Duodenal mucosa (tissue), 2 donors: ENCODE measurements around the gene GIGYF1.
"Not testable (repeated sequence)": the region's sequence is repeated elsewhere in the genome, so short reads cannot be mapped to it uniquely, and the experiment has no call there.

Experiments
- H3K27ac ChIP-seq: one replicate; pipeline ENCODE4 v1.7.0; 2013; ENCODE audit warnings: low read depth, low read length
- H3K27me3 ChIP-seq, 2 donors: one replicate each; pipeline ENCODE4 v1.7.0; 2013; ENCODE audit warnings: low read length in 2 of 2, control low read depth in 1 of 2; ENCODE audit not compliant: insufficient read depth in 2 of 2, control insufficient read depth in 1 of 2
- H3K36me3 ChIP-seq, 2 donors: one replicate each; pipeline ENCODE4 v1.7.0; 2013; ENCODE audit warnings: low read length in 2 of 2, control low read depth in 1 of 2; ENCODE audit not compliant: insufficient read depth in 2 of 2, control insufficient read depth in 1 of 2
- H3K4me1 ChIP-seq, 2 donors: one replicate each; pipeline ENCODE4 v1.7.0; 2013; ENCODE audit warnings: low read length in 2 of 2, control low read depth in 1 of 2; ENCODE audit not compliant: insufficient read depth in 2 of 2, control insufficient read depth in 1 of 2
- H3K4me3 ChIP-seq, 2 donors: one replicate each; pipeline ENCODE4 v1.7.0; 2013; ENCODE audit warnings: low read length in 2 of 2, low read depth in 1 of 2
- H3K9ac ChIP-seq, 2 donors: one replicate each; pipeline ENCODE4 v1.7.0; 2013; ENCODE audit warnings: low read length in 2 of 2, low read depth in 1 of 2
- H3K9me3 ChIP-seq, 2 donors: one replicate each; pipeline ENCODE4 v1.7.0; 2013; ENCODE audit warnings: low read length in 2 of 2, control low read depth in 1 of 2; ENCODE audit not compliant: control insufficient read depth in 1 of 2

The GIGYF1 gene

DNA sequence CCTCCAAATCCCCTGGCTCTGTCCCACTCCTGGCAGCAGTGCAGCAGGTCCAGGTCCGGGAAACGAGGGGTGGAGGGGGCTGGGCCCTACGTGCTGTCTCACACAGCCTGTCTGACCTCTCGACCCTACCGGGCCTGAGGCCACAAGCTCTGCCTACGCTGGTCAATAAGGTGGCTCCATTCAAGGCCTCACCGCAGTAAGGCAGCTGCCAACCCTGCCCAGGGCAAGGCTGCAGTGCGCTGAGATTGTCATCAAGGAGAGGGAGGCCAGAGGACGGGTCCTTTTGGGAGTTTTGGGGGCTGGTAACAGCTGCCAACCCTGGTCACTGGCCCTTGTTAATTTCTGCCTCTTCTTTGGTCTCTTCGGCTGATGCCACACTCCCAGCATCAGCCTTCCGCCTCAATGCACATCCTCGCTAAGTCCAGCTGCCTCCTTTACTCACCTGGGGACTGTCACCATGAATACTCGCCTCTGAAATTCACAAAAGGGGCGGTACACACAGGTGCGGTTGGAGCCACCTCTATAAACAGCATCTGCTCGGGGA lies 29.8 kb upstream of the GIGYF1 start:
- no peak overlapping the region for H3K9ac ChIP-seq

DNA sequence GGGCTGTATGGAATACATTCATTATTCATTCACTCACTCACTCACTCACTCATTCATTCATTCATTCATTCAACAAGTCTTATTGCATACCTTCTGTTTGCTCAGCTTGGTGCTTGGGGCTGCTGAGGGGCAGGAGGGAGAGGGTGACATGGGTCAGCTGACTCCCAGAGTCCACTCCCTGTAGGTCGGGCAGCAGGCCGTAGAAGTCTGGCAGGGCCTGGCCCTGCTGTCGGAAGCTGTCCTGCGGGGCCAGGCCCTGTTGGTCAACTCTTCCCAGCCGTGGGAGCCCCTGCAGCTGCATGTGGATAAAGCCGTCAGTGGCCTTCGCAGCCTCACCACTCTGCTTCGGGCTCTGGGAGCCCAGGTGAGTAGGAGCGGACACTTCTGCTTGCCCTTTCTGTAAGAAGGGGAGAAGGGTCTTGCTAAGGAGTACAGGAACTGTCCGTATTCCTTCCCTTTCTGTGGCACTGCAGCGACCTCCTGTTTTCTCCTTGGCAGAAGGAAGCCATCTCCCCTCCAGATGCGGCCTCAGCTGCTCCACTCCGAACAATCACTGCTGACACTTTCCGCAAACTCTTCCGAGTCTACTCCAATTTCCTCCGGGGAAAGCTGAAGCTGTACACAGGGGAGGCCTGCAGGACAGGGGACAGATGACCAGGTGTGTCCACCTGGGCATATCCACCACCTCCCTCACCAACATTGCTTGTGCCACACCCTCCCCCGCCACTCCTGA lies 28.6 kb upstream of the GIGYF1 start:
- no peak overlapping the region for H3K4me3 ChIP-seq
- H3K9me3 ChIP-seq: no peaks in the 10 kb centered on the region
- H3K9ac ChIP-seq: no peak overlapping the region
- peaks cover 23 to 31% of the 10 kb centered on the region in 2 donors for H3K27me3 ChIP-seq
- no peak overlapping the region for H3K27ac ChIP-seq
- no peaks in the 10 kb centered on the region for H3K4me1 ChIP-seq
- H3K36me3 ChIP-seq: no peaks in the 10 kb centered on the region

More for the DNA sequence above, 29.8 kb upstream of the GIGYF1 start:
- Histone ChIP-seq H3K4me3 (no peak overlapping the region), H3K36me3 (no peaks in the 10 kb centered on the region), H3K4me1 (no peaks in the 10 kb centered on the region), H3K9me3 (no peaks in the 10 kb centered on the region), H3K27me3 (peaks cover 23 to 31% of the 10 kb centered on the region in 2 donors), H3K27ac (no peak overlapping the region)

DNA sequence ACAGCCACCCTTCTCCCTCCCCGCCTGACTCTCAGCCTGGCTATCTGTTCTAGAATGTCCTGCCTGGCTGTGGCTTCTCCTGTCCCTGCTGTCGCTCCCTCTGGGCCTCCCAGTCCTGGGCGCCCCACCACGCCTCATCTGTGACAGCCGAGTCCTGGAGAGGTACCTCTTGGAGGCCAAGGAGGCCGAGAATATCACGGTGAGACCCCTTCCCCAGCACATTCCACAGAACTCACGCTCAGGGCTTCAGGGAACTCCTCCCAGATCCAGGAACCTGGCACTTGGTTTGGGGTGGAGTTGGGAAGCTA lies 27.4 kb upstream of the GIGYF1 start:
- no peak overlapping the region for H3K9ac ChIP-seq
- H3K27me3 ChIP-seq: peaks cover 23 to 27% of the 10 kb centered on the region in 2 donors

DNA sequence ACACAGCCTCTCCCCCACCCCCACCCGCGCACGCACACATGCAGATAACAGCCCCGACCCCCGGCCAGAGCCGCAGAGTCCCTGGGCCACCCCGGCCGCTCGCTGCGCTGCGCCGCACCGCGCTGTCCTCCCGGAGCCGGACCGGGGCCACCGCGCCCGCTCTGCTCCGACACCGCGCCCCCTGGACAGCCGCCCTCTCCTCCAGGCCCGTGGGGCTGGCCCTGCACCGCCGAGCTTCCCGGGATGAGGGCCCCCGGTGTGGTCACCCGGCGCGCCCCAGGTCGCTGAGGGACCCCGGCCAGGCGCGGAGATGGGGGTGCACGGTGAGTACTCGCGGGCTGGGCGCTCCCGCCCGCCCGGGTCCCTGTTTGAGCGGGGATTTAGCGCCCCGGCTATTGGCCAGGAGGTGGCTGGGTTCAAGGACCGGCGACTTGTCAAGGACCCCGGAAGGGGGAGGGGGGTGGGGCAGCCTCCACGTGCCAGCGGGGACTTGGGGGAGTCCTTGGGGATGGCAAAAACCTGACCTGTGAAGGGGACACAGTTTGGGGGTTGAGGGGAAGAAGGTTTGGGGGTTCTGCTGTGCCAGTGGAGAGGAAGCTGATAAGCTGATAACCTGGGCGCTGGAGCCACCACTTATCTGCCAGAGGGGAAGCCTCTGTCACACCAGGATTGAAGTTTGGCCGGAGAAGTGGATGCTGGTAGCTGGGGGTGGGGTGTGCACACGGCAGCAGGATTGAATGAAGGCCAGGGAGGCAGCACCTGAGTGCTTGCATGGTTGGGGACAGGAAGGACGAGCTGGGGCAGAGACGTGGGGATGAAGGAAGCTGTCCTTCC lies 26.8 kb upstream of the GIGYF1 start:
- Histone ChIP-seq H3K9ac (no peak overlapping the region), H3K36me3 (no peaks in the 10 kb centered on the region), H3K9me3 (no peaks in the 10 kb centered on the region), H3K27ac (no peak overlapping the region), H3K27me3 (peaks cover 23 to 26% of the 10 kb centered on the region in 2 donors), H3K4me1 (no peaks in the 10 kb centered on the region), H3K4me3 (no peak overlapping the region)

More for the DNA sequence above, 27.4 kb upstream of the GIGYF1 start:
- Histone ChIP-seq H3K4me3 (no peak overlapping the region), H3K9me3 (no peaks in the 10 kb centered on the region), H3K4me1 (no peaks in the 10 kb centered on the region), H3K27ac (no peak overlapping the region), H3K36me3 (no peaks in the 10 kb centered on the region)

DNA sequence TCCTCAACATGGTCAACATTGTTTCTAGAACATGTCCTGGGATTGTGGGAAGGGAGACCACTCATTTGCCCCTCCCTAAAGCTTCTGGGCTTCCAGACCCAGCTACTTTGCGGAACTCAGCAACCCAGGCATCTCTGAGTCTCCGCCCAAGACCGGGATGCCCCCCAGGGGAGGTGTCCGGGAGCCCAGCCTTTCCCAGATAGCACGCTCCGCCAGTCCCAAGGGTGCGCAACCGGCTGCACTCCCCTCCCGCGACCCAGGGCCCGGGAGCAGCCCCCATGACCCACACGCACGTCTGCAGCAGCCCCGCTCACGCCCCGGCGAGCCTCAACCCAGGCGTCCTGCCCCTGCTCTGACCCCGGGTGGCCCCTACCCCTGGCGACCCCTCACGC lies 26.2 kb upstream of the GIGYF1 start, which contains the start of gene EPO:
TSS of gene EPO (plus strand) at position 190 of the 392 bp plus-strand sequence. CDS start 513 bp downstream, outside the sequence.
- Histone ChIP-seq H3K27ac (no peak within 1 kb of the TSS), H3K4me1 (no peaks in the 10 kb centered on the region), H3K9me3 (no peaks in the 10 kb centered on the region), H3K27me3 (peaks cover 23% of the 10 kb centered on the region in 2 donors), H3K4me3 (no peak within 1 kb of the TSS), H3K36me3 (no peaks in the 10 kb centered on the region), H3K9ac (no peak within 1 kb of the TSS)

DNA sequence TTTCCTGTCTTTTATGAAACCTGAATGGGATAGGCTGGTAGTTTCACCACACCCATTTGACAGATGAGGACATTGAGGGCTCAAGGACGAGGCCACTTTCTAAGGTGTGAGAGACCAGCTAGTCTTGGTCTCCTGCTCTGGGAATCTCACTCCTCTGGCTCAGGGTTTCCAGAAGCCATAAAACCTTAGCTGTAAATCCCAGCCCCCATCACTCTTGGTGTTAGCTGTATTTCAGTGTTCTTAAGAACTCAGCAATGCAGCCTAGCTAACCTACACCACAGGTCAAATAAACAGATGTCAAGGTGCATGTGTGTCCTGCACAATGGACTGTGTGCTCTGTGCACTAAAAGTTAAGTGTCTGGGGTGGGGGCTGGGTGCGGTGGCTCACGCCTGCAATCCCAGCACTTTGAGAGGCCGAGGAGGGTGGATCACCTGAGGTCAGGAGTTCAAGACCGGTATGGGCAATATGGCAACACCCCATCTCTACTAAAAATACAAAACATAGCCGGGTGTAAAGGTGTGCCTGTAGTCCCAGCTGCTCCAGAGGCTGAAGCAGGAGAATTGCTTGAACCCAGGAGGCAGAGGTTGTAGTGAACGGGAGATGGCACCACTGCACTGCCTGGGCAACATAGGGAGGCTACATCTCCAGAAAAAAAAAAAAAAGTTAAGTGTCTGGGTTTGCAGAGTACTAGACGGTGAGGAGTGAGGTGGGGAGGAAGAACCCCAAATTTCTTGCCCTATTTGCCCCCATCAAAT lies 25.7 kb upstream of the GIGYF1 start:
- no peak overlapping the region for H3K9ac ChIP-seq
- H3K27me3 ChIP-seq: peaks cover 23% of the 10 kb centered on the region in 2 donors
- H3K4me3 ChIP-seq: no peak overlapping the region
- H3K27ac ChIP-seq: no peak overlapping the region
- H3K36me3 ChIP-seq: no peaks in the 10 kb centered on the region
- no peaks in the 10 kb centered on the region for H3K4me1 ChIP-seq
- no peaks in the 10 kb centered on the region for H3K9me3 ChIP-seq

DNA sequence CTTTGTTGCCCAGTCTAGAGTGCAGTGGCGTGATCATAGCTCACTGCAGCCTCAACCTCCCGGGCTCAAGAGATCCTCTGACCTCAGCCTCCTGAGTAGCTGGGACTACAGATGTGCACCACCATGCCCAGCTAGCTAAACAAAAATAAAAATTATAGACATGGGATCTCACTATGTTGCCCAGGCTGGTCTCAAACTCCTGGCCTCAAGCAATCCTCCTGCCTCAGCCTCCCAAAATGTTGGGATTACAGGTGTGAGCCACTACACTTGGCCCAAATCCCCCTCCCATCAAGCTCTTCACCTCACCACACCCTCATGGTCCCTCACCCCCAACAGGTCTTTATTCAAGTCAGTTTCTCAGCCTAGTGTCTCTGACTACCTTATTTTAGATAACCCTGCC lies 23.0 kb upstream of the GIGYF1 start:
- not testable (repeated sequence) for H3K4me3 ChIP-seq, H3K9ac ChIP-seq, H3K27ac ChIP-seq, H3K4me1 ChIP-seq, H3K9me3 ChIP-seq, H3K36me3 ChIP-seq
- peaks cover 19 to 22% of the 10 kb centered on the region in 2 donors for H3K27me3 ChIP-seq

DNA sequence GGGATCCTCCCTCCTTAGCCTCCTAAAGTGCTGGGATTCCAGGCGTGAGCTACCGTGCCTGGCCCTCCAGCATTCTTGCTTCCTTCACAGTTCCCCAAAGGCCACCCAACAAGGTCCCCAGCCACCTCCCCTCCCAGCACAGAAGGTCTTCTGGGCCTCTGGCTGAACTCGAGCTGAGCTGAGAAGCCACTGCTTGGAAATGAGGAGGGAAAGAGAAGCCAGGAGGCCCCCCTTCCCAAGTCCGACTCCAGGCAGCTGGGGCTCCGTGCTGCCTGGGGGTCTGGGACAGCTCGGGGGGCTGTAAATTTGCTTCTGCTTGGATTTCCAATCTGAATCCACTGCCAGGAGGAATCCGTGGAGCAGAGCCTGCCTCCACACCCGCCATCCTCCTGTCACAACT lies 20.7 kb upstream of the GIGYF1 start:
- Histone ChIP-seq H3K27me3 (peaks cover 2% of the 10 kb centered on the region in 2 donors), H3K9ac (no peak overlapping the region), H3K4me1 (no peaks in the 10 kb centered on the region), H3K27ac (no peak overlapping the region), H3K36me3 (no peaks in the 10 kb centered on the region), H3K9me3 (no peaks in the 10 kb centered on the region), H3K4me3 (no peak overlapping the region)

DNA sequence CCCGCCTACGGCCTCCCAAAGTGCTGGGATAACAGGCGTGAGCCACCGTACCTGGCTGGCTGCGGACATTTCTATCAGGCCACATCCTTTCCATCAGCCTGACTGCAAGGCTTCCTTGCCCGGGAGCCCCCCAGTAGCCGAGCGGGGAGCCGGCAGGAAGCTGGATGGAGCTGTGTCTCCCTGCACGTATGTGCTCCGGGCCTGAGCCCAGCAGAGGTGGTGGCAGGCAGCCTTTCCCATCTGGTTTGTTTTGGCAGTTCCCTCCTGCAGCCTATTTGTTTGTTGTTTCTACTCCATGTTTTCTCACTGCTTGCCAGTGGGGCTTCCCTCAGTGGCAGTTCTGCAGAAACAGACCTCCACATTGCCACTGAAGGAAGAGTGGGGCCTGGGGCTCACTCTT lies 17.3 kb upstream of the GIGYF1 start:
- Histone ChIP-seq H3K36me3 (no peaks in the 10 kb centered on the region), H3K9me3 (no peaks in the 10 kb centered on the region), H3K9ac (no peak overlapping the region), H3K4me3 (no peak overlapping the region), H3K27ac (no peak overlapping the region), H3K4me1 (peaks cover 6 to 13% of the 10 kb centered on the region in 2 donors), H3K27me3 (no peaks in the 10 kb centered on the region)
